LoVo (cell line): Measurements from ENCODE around the gene TTC39A.

Experiments
- DNase-seq: peaks from one replicate; pipeline ENCODE4 v3.0.0-alpha.2; 2016; ENCODE audit warnings: low spot score

Gene TTC39A

GRCh38 chr1:51297401-51298321 lies 32.7 kb downstream of the TTC39A start:
- no peak for DNase-seq

- DNase-seq: peak; percentile 61
Observed at GRCh38 chr1:51296383-51297357, 33.7 kb downstream of the TTC39A start.

- no peak for DNase-seq
Observed at GRCh38 chr1:51295926-51296325, 34.4 kb downstream of the TTC39A start.

- no peak for DNase-seq
Observed at GRCh38 chr1:51294566-51295184, 35.7 kb downstream of the TTC39A start.

- DNase-seq: no peak
Observed at GRCh38 chr1:51293898-51294515, 36.4 kb downstream of the TTC39A start.

- DNase-seq: no peak
Observed at GRCh38 chr1:51290489-51290847, 39.9 kb downstream of the TTC39A start.

GRCh38 chr1:51289676-51290488 lies 40.5 kb downstream of the TTC39A start:
- no peak for DNase-seq

- no peak for DNase-seq
Observed at GRCh38 chr1:51288578-51288977, 41.8 kb downstream of the TTC39A start.

GRCh38 chr1:51287966-51288365 lies 42.4 kb downstream of the TTC39A start:
- no peak for DNase-seq

GRCh38 chr1:51285055-51285454 lies 45.3 kb downstream of the TTC39A start:
- DNase-seq: no peak

- DNase-seq: peak; percentile 94
Observed at GRCh38 chr1:51284487-51284954, 45.8 kb downstream of the TTC39A start.

- peak; percentile 52 for DNase-seq
Observed at GRCh38 chr1:51283979-51284378, 46.4 kb downstream of the TTC39A start.

- no peak for DNase-seq
Observed at GRCh38 chr1:51282605-51283004, 47.8 kb downstream of the TTC39A start.

- no peak for DNase-seq
Observed at GRCh38 chr1:51281807-51282206, 48.6 kb downstream of the TTC39A start.

GRCh38 chr1:51280321-51280978 lies 49.9 kb downstream of the TTC39A start:
- DNase-seq: no peak

- no peak for DNase-seq
Observed at GRCh38 chr1:51276286-51276685, 54.1 kb downstream of the TTC39A start.

GRCh38 chr1:51274676-51275075 lies 55.7 kb downstream of the TTC39A start:
- DNase-seq: no peak

- DNase-seq: no peak
Observed at GRCh38 chr1:51272916-51273315, 57.4 kb downstream of the TTC39A start.

GRCh38 chr1:51270751-51271150 lies 59.6 kb downstream of the TTC39A start:
- DNase-seq: no peak

GRCh38 chr1:51268634-51269033 lies 61.7 kb downstream of the TTC39A start:
- DNase-seq: no peak
